Activated CD4-positive, alpha-beta T cell treated with anti-CD3 and anti-CD28 coated beads for 4 hours (primary cell): ENCODE measurements around the gene LHCGR.
"Not testable (repeated sequence)": the region's sequence is repeated elsewhere in the genome, so short reads cannot be mapped to it uniquely, and the experiment has no call there.

Experiments used
- DNase-seq, 2 donors: peaks; one replicate each; pipeline ENCODE4 v3.0.0-alpha.2; 2020

LHCGR gene

DNA sequence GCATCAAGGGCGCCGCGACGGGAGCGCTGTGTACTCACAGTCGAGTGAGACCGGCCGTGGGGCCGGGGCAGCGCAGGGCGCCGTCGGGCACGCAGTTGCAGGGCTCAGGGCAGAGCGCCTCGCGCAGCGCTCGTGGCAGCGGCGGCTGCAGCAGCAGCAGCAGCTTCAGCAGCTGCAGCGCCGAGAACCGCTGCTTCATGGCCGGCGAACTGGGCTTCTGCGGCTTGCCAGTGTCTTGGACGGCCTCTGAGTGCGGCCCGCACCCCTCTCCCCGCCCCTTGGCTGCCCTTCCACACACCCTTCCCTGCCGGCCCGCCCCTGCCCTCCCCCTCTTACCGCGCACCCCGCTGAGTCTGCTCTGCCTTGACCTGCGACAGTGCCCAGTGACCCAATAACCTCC lies at the start of gene LHCGR:
TSS of gene LHCGR (minus strand) at position 252 of the 400 bp plus-strand sequence. CDS start at position 199, 53 bp downstream.
- DNase-seq, result no peak

- no peak for DNase-seq
These were observed 44.1 kb upstream of the LHCGR start for GRCh38 chr2:48799601-48800000.

- no peak for DNase-seq
These were observed 39.5 kb upstream of the LHCGR start for GRCh38 chr2:48795065-48795464.

DNA sequence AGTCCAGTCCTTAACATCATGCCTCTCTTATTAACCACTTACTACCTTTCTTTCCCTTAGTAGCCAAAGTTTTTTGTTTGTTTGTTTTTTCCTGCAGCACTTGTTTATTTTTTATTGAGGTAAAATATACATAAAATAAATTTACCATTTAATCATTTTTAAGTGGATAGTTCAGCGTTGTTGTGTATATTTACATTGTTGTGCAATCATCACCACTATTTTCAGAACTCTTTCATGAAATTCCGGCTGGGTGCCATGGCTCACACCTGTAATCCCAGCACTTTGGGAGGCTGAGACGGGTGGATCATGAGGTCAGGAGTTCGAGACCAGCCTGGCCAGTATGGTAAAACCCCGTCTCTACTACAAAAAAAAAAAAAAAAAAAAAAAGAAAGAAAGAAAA lies 38.1 kb upstream of the LHCGR start:
- DNase-seq, result no peak

DNA sequence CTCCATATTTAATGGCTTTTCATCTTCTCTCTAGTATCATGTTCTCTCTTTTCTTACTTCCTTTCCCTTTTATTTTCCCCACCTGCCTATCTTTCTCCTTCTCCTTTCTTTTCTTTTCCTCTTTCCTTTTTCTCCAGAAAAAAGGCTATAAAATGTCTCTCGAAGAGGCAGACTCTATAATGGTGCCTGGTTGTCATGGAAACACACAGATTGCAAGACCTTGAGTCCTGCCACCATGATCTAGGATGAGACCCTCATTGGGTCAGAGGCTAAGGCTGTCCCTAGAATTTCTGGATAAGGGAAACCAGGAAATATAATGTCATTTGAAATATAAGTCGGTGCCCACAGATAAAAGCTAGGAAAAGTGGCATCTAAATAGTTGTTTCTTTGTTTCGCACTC lies 36.5 kb upstream of the LHCGR start:
- DNase-seq, result no peak

- DNase-seq, result no peak
These were observed 35.1 kb upstream of the LHCGR start for GRCh38 chr2:48790407-48791170.

DNA sequence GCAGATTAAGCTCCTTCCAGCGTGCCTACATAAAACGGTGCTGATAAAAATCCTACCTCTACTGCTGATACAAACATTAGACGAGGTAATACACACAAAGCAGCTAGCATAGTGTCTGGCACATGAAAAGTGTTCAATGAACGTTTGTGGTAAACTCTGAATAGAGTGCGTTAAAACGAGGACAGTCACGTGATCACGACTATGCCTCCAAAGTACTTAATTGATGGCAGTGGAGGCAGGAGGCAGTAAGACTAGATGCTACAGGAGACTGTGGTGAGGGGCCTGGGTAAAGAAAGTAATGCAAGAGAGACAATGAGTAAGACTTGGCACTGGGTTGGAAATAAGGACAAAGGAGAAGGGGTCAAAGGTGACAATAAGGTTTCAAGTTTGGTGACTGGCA lies 32.1 kb upstream of the LHCGR start:
- DNase-seq, result no peak

DNA sequence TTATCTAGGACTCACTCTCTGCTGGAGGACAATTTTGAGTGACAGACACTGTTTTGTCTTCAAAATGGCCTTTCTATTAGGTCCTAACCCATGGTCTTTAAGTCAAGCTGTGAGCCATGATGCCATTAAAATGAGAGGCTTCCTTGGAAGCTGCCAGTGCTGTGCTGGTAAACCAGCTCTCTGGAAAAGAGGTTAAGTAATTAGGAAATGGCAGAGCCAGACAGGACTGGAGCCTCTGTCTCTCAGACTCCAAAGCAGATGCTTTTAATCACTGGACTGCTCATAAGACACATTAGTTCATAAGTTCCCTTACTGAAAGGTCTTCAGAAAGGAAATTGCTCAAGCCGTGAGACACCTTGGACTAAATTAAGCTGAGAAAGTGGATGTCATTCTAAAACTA lies 25.8 kb upstream of the LHCGR start:
- no peak for DNase-seq

GRCh38 chr2:48779019-48779716 lies 23.6 kb upstream of the LHCGR start:
- DNase-seq, result no peak

DNA sequence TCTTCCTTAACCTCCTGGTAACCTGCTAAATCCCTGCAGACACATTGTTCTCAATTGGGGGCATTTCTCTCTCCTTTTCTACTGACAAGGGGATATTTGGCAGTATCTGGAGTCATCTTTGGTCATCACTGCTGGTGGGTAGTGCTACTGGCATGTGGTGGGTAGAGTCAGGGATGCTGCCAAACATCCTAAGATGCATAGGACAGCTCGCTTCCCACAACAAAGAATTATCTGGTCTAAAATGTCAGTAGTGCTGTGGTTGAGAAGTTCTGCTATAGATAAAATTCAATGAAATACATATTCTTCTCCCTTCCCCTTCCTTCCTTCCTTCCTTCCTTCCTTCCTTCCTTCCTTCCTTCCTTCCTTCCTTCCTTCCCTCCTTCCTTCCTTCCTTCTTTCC lies 18.7 kb upstream of the LHCGR start:
- no peak for DNase-seq

DNA sequence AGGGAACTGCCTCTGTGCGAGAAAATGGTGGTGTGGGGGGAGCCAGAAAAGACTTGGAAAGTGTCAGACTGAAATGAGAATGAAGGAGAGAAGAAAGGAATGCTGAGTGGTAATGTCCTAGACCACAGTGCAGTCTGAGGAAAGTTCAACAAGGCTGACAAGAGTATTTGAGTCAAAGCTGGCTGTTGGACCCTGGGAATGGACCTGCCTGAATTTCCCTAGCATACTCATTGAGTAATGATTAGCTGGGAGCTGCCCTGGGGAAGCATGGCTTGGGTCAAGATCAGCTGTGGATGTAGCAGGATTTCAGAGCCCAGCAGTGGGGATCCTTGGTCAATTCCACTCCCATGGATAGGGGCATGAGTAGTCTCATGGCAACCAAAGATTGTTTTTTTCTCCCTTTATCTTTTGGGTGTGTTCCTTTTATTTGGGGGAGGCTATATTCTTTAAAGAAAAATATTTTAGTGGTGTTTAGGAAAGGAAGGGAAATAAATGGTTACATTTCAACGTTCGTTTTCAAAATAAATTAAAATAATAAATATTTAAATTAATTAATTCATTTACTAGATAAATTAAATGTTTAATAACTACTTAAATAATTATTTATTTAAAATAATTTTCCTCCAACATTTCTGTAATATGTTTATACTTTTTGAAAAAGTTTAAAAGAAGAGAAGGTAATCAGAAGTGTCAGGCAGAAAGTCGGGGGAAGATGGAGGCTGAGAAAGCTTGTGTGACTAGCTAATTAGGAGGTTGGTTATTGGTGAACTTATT lies 15.9 kb upstream of the LHCGR start:
- no peak for DNase-seq

DNA sequence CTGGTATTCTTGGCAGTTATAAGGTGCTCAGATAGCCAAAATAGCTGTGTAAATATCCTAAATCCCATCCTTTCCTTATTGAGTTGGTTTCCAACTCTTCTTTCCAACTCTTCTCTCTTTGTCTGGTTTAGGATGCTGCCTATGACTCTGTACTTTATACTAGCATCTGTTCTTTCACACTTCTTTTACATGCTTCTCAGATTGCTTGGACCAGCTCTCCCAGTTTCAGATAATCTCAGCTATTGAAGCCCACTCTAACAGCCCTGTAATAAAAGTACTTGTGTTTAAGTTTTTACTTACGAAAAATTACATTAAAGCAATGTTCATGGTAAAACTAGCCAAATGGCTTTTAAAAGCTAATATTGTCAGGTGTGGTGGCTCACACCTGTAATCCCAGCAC lies 14.7 kb upstream of the LHCGR start:
- DNase-seq, result no peak

GRCh38 chr2:48768669-48769068 lies 13.1 kb upstream of the LHCGR start:
- DNase-seq, result no peak

DNA sequence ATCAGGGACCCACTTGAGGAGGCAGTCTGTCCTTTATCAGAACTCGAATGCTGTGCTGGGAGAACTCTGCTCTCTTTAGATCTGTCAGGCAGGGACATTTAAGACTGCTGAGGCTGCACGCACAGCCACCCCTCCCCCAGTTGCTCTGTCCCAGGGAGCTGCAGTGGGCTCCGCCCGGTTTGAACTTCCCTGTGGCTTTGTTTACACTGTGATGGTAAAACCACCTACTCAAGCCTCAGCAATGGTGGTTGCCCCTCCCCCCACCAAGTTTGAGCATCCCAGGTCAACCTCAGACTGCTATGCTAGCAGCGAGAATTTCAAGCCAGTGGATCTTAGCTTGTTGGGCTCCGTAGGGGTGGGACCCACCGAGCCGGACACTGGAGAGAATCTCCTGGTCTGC lies 11.8 kb upstream of the LHCGR start:
- no peak for DNase-seq

DNA sequence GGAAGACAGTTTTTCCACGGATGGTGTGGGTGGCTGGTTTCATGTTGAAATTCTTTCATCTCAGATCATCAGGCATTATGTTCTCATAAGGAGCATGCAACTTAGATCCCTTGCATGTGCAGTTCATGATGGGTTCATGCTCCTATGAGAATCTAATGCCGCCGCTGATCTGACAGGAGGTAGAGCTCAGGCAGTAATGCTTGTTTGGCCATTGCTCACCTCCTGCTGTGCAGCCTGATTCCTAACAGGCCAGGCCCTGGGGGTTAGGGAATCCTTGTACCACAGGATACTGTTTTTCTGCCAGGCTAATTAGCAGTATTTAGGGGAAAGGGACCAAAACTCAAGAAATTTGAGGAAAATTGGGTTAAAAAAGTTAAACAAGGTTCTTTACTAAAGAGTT lies 5.3 kb upstream of the LHCGR start:
- DNase-seq, result no peak

GRCh38 chr2:48759682-48760081 lies 4.2 kb upstream of the LHCGR start:
- DNase-seq, result no peak

DNA sequence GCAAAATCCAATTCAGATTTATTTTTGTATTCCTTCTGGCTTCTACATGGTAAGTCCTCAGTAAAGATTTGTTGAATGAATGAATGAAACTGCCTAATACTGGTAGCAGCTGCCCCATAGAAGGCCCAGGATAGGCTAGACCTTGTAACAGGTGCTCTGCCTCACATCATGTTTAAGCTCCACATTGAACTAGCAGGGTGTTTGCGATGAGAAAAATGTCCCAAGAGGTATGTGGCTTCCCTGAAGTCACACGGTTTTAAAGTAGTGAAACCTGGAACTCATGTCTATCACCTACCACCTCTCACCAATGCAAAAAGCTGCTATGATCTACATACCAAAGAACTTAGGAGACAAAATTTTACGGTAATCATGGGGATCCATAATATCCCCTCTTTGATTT lies 765 bp upstream of the LHCGR start:
- DNase-seq, result no peak

DNA sequence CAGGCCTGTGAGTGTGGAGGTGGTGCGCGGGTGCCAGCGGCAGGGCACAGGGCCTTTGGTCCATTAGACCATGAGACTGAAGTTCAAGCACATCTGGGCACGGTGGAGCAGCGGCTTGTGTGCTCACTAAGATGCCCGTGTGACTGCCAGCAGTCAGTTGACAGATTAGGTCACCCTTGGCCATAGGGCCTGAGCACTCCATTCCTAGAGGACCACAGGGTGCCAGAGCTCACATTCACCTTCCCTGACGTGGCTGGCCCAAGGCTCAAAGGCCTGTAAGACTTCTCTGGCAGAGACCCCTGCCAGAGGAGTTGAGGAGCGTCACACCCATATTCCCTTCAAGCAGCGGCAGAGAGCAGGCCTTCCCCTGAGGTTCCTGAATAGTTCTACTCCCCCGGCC lies 650 bp downstream of the LHCGR start:
- DNase-seq, result no peak

DNA sequence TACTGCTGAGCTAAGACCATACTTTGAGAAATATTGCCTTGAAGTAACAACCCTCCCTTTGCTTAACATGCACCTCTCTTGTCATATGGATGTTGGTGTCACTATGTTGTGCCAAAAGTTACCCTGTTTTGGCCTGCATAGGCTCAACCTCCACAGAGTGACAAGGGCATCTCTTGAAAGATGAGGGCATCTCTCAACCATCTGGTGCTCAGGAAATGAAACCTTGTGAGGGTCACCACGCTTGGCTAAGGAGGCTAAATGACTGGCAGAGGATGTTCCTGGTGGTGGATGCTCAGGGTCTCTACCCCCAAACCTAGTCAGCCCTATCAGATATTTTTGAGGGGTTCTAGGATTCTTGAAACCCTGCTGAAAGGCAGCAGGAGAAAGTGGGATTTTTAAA lies 2.3 kb downstream of the LHCGR start:
- DNase-seq, result no peak

- DNase-seq, result no peak
These were observed 5.3 kb downstream of the LHCGR start for GRCh38 chr2:48750128-48750739.

DNA sequence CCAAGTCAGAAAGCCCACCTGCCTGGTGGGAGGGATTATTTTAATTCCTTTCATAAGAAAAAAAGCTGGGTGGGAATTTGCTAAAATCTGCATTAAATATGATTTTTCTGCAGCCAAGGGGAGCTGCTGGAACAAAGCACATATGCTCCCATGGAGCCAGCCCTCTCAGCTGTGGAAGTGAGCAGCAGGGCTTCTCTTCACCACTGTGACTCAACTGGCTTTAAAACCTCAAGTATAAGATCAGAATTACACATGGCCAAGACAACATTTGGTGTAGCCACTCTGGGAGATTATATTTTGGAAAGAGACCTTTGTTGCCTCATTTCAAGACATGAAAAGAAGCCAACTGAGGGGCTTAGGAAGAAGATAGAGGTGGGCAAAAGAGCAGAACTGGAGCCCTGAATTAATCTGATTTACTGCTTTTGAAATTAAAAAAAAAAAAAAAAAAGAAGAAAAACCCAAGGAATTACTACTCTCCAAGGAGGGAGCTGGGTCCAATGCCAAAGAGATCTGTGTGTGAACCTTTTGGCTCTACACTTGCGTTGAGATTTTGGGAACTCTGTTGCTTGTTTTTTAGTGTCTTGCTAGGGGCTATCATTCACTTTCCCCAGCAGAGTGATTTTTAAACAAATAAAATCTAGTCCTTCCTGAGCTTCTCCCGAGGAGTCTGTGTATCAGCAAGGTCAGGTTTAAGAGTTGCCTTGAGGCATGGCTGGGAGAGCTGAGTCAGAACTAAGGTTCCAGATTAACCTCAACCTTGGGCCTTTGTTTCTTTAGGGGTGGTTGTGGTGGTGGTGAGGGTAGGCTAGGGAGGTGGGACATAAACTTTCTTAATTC lies 6.0 kb downstream of the LHCGR start:
- DNase-seq, result no peak

DNA sequence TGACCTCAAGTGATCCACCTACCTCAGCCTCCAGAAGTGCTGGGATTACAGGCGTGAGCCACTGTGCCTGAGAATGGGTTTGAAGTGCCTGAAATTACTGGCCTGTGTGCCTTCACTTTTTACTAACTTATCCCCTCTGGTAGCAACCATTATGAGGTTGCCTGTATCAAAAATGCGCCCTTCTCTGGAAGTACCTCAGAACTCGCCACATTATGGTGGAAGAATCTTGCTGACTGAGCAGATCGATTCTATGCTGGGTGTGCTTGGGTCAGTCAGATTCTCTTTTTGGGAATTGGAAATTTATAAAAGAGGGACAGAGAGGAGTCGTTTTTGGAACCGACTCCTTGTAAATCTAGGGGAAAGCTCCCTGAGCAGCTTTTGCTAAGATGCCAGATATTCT lies 8.2 kb downstream of the LHCGR start:
- no peak for DNase-seq

- not testable (repeated sequence) for DNase-seq
These were observed 16.3 kb downstream of the LHCGR start for GRCh38 chr2:48739236-48739635.
